Panc1 (cell line): ENCODE results near the gene SPDEF. TPM values are rescaled to one million over a fixed set of nuclear protein-coding genes. Genes with fewer than 3 reads are reported as not detected.

Source experiments
- ATAC-seq: fragments of 200-7000 bp; cut with Tn5 transposase; 2 replicates; pipeline ENCODE4 v1.9.1; 2020; ENCODE audit warnings: mild to moderate bottlenecking, moderate library complexity
- BruUV-seq: library from RNA; stranded (reverse); fragments of 400-500 nt; replicated peaks from 2 replicates; lab custom pipeline; 2021; lab: Mats Ljungman, UMichigan
- CTCF ChIA-PET: fragments of 300-600 bp; sonication (Branson Sonifier 250); formaldehyde crosslinking; loops from one replicate; lab custom pipeline; 2022; ENCODE audit warnings: antibody characterized with exemption; lab: Charles Lee
- POLR2A ChIA-PET: fragments of 300-600 bp; sonication (Branson Sonifier 250); formaldehyde crosslinking; loops from one replicate; lab custom pipeline; 2022; ENCODE audit warnings: antibody characterized with exemption; lab: Charles Lee
- DNase-seq: peaks from one replicate; pipeline ENCODE4 v3.0.0-alpha.2; 2010; ENCODE audit warnings: low read depth, low spot score
- H3K27ac ChIP-seq: 2 replicates; pipeline ENCODE4 v1.5.1; 2011; ENCODE audit warnings: mild to moderate bottlenecking, low read length, inconsistent platforms
- H3K27me3 ChIP-seq: fragments of 200-500 bp; sonication (Bioruptor generic); 2 replicates; pipeline ENCODE4 v1.6.0; 2014; ENCODE audit warnings: low read length, inconsistent platforms; ENCODE audit not compliant: control insufficient read depth, insufficient read depth
- H3K36me3 ChIP-seq: fragments of 200-500 bp; sonication (Bioruptor generic); 2 replicates; pipeline ENCODE4 v1.5.1; 2014; ENCODE audit warnings: inconsistent platforms, mild to moderate bottlenecking, low read length, moderate library complexity; ENCODE audit not compliant: control insufficient read depth, insufficient read depth
- H3K4me1 ChIP-seq: 2 replicates; pipeline ENCODE4 v1.5.1; 2011; ENCODE audit warnings: inconsistent platforms, mild to moderate bottlenecking, low read length, moderate library complexity; ENCODE audit not compliant: control insufficient read depth, insufficient read depth
- H3K4me3 ChIP-seq, 2 experiments: 2 replicates each; pipeline ENCODE4 v1.5.1; 2011 to 2012; ENCODE audit warnings: low read depth in 2 of 2, low read length in 2 of 2, mild to moderate bottlenecking in 2 of 2, inconsistent platforms in 1 of 2, moderate library complexity in 1 of 2
- H3K9me3 ChIP-seq: fragments of 200-500 bp; sonication (Bioruptor generic); 2 replicates; pipeline ENCODE4 v1.5.1; 2014; ENCODE audit warnings: low read depth, mild to moderate bottlenecking, inconsistent platforms, low read length, moderate library complexity; ENCODE audit not compliant: control insufficient read depth, insufficient read depth
- CTCF ChIP-seq: fragments of 450-650 bp; IDR thresholded peaks from 2 replicates; pipeline ENCODE4 v1.5.1; 2017; ENCODE audit warnings: mild to moderate bottlenecking
- POLR2AphosphoS5 ChIP-seq: IDR thresholded peaks from 2 replicates; pipeline ENCODE4 v1.6.1; 2012; ENCODE audit warnings: mild to moderate bottlenecking, low read depth, low read length, moderate library complexity
- SIN3A ChIP-seq: IDR thresholded peaks from 2 replicates; pipeline ENCODE4 v1.6.1; 2012; ENCODE audit warnings: low read depth, mild to moderate bottlenecking, low read length, moderate library complexity, borderline replicate concordance; ENCODE audit not compliant: insufficient read depth
- TCF7L2 ChIP-seq: IDR thresholded peaks from 2 replicates; pipeline ENCODE4 v1.6.1; 2011; ENCODE audit warnings: mild to moderate bottlenecking, low read depth, low read length, inconsistent platforms
- in situ Hi-C: cut with HindIII; loops from 2 replicates; pipeline ENCODE4 v1.10.0; 2016; ENCODE audit warnings: low sequenced_read_pairs, low pct_unique_long_range_greater_than_20kb
- intact Hi-C: fragments of 100-400 bp; cut with micrococcal nuclease; formaldehyde crosslinking; loops from one replicate; pipeline ENCODE4 v1.10.0; 2022; ENCODE audit not compliant: unreplicated experiment
- total RNA-seq: library from RNA; stranded (reverse); gene quantifications from one replicate; pipeline ENCODE4 v1.2.1, GENCODE V29; 2021; ENCODE audit not compliant: unreplicated experiment
- TF ChIP-seq, protein P1 (sequence below), 2 experiments: IDR thresholded peaks; 2 replicates each; pipeline ENCODE4 v1.6.1; 2011 to 2012; ENCODE audit warnings: low read depth in 2 of 2, control low read depth in 1 of 2, low read length in 1 of 2, mild to moderate bottlenecking in 1 of 2, moderate library complexity in 1 of 2; ENCODE audit not compliant: insufficient read depth in 1 of 2

The SPDEF gene
- total RNA-seq, 1 experiment from 2014 or later = 1.6 TPM

GRCh38 chr6:34494973-34495372 lies 61.2 kb downstream of the SPDEF start:
- Histone ChIP-seq H3K4me1 (no peaks in the 10 kb centered on the region), H3K4me3 (no peak overlapping the region), H3K27ac (no peak overlapping the region), H3K27me3 (no peaks in the 10 kb centered on the region), H3K9me3 (no peaks in the 10 kb centered on the region), H3K36me3 (no peaks in the 10 kb centered on the region)
- BruUV-seq = no TSS peak
- TF ChIP-seq TCF7L2 (no peak), CTCF (no peak), SIN3A (no peak), POLR2AphosphoS5 (no peak)
- TF ChIP-seq, protein P1, sequence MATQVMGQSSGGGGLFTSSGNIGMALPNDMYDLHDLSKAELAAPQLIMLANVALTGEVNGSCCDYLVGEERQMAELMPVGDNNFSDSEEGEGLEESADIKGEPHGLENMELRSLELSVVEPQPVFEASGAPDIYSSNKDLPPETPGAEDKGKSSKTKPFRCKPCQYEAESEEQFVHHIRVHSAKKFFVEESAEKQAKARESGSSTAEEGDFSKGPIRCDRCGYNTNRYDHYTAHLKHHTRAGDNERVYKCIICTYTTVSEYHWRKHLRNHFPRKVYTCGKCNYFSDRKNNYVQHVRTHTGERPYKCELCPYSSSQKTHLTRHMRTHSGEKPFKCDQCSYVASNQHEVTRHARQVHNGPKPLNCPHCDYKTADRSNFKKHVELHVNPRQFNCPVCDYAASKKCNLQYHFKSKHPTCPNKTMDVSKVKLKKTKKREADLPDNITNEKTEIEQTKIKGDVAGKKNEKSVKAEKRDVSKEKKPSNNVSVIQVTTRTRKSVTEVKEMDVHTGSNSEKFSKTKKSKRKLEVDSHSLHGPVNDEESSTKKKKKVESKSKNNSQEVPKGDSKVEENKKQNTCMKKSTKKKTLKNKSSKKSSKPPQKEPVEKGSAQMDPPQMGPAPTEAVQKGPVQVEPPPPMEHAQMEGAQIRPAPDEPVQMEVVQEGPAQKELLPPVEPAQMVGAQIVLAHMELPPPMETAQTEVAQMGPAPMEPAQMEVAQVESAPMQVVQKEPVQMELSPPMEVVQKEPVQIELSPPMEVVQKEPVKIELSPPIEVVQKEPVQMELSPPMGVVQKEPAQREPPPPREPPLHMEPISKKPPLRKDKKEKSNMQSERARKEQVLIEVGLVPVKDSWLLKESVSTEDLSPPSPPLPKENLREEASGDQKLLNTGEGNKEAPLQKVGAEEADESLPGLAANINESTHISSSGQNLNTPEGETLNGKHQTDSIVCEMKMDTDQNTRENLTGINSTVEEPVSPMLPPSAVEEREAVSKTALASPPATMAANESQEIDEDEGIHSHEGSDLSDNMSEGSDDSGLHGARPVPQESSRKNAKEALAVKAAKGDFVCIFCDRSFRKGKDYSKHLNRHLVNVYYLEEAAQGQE (IDR thresholded peaks at IDR 0.05; ENCODE audit: insufficient read depth in 1 of 2, low read depth in 2 of 2, low read length in 1 of 2) = no peak
- ATAC-seq (no peak), DNase-seq (no peak)
- ChIA-PET CTCF (no interaction called here), POLR2A (no interaction called here)
- intact Hi-C loops = no loop called here
- in situ Hi-C loops = no loop called here

GRCh38 chr6:34493344-34493743 lies 62.8 kb downstream of the SPDEF start:
- CTCF ChIA-PET = interaction anchor here (0.6 kb wide), 1 partner anchor 148 kb away, joined by 3 read pairs; no protein-coding TSS in a partner anchor
- POLR2A ChIA-PET = interaction anchor here (0.6 kb wide), 1 partner anchor 85 kb away, joined by 6 read pairs; no protein-coding TSS in a partner anchor

GRCh38 chr6:34491091-34491430 lies 65.1 kb downstream of the SPDEF start:
- no TSS peak for BruUV-seq
- CTCF ChIA-PET = no interaction called here
- TF ChIP-seq, protein P1 (IDR thresholded peaks at IDR 0.05; ENCODE audit: insufficient read depth in 1 of 2, low read depth in 2 of 2, low read length in 1 of 2) = no peak
- no peak for TF ChIP-seq SIN3A
- no peak for TF ChIP-seq TCF7L2
- TF ChIP-seq CTCF = no peak
- no peak for TF ChIP-seq POLR2AphosphoS5
- in situ Hi-C loops = no loop called here
- no peaks in the 10 kb centered on the region for H3K9me3 ChIP-seq
- no peak overlapping the region for H3K27ac ChIP-seq
- H3K4me1 ChIP-seq = no peaks in the 10 kb centered on the region
- no peaks in the 10 kb centered on the region for H3K36me3 ChIP-seq
- H3K27me3 ChIP-seq = no peaks in the 10 kb centered on the region
- intact Hi-C loops = no loop called here
- POLR2A ChIA-PET = no interaction called here
- no peak for ATAC-seq
- H3K4me3 ChIP-seq = no peak overlapping the region
- no peak for DNase-seq

More at GRCh38 chr6:34493344-34493743, 62.8 kb downstream of the SPDEF start:
- no TSS peak for BruUV-seq
- H3K4me3 ChIP-seq = no peak overlapping the region
- no peaks in the 10 kb centered on the region for H3K4me1 ChIP-seq
- no peaks in the 10 kb centered on the region for H3K36me3 ChIP-seq
- no peak for TF ChIP-seq POLR2AphosphoS5
- intact Hi-C loops = no loop called here
- no peak overlapping the region for H3K27ac ChIP-seq
- in situ Hi-C loops = no loop called here
- DNase-seq (no peak), ATAC-seq (no peak)
- H3K9me3 ChIP-seq = no peaks in the 10 kb centered on the region
- H3K27me3 ChIP-seq = no peaks in the 10 kb centered on the region
